Measurements from ENCODE around the gene SKIC8.

DNA sequence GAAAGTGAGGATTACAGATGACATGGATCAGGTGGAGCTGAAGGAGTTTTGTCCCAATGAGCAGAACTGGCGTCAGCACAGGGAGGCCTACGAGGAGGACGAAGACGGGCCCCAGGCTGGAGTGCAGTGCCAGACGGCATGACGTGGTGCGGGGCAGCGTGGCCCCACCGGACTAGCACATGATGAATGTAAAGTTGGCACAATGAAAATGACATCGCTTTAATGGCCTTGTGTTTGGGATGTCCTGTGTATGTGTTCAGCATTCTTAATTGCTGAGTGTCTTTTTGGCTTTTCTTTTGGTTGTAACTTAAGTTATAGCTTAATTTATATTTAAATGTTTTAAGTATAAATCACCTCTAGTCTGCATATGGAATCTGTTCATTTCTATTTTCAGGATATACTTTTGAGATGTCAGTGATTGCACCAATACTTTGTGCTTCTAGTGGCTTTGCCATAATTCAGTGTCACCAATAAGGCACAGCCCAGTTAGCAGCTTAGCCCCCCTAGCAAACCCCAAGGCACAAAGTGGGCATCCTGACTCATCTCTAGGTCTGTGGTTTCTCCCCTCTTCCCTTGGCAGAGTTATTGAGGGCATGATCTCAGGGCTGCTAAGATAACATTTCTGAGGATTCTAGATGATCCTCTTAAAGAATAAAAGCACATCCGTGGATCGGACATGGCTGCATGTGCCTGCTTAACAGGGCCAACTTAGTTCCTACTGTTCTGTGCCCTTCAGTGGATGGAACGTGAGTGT is 18.9 kb downstream of the SKIC8 start:
- TF ChIP-seq CTCF (IDR thresholded peaks at IDR 0.05; ENCODE audit: low read length) (no peak), EZH2 (IDR thresholded peaks at IDR 0.05; ENCODE audit: borderline replicate concordance, low read length) (no peak)

All from OCI-LY1 (cell line).